ENCODE results near the gene TNIK. TPM values are rescaled to one million over a fixed set of nuclear protein-coding genes. Genes with fewer than 3 reads are reported as not detected.

The TNIK gene
- total RNA-seq, 4 donors from 2014 or later, result 32.9 to 52.0 (median 40.2) TPM

DNA sequence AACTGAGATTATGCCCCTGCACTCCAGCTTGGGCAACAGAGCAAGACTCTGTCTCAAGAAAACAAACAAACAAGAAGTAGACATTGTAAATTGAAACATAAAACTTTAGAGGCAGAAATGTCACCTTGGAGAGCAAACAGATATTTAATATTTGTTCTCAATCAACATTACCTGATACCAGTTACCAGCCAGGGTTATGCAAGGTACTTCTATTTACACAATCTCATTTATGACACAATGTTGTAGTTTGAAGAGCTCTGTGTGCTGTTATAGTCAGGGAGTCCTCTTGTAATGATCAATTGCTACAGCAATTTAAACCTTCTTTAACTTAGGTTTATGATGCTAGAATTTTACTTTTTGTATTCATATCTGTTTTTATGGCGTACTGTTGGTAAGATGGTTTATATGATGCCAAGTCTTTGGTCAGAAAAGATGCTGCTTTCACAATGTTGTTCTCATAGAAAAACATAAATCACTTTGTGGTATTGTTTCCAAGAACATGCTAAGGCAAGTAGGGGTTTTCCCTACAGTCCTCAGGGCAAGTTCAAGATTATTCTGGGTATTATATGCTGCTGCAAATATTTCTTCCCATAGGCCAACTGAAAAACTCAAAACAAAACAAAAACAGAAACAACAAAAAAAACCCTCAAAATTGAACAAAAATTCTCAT lies 173.5 kb downstream of the TNIK start:
- H3K9me3 ChIP-seq, result no peaks in the 10 kb centered on the region
- no peak for TF ChIP-seq EP300 (IDR thresholded peaks at IDR 0.05; ENCODE audit: low read depth)
- TF ChIP-seq POLR2A (IDR thresholded peaks at IDR 0.05), result no peak
- no peak for TF ChIP-seq POLR2AphosphoS5 (IDR thresholded peaks at IDR 0.05)
- TF ChIP-seq, protein P1, sequence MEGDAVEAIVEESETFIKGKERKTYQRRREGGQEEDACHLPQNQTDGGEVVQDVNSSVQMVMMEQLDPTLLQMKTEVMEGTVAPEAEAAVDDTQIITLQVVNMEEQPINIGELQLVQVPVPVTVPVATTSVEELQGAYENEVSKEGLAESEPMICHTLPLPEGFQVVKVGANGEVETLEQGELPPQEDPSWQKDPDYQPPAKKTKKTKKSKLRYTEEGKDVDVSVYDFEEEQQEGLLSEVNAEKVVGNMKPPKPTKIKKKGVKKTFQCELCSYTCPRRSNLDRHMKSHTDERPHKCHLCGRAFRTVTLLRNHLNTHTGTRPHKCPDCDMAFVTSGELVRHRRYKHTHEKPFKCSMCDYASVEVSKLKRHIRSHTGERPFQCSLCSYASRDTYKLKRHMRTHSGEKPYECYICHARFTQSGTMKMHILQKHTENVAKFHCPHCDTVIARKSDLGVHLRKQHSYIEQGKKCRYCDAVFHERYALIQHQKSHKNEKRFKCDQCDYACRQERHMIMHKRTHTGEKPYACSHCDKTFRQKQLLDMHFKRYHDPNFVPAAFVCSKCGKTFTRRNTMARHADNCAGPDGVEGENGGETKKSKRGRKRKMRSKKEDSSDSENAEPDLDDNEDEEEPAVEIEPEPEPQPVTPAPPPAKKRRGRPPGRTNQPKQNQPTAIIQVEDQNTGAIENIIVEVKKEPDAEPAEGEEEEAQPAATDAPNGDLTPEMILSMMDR (IDR thresholded peaks at IDR 0.05), result no peak
- in situ Hi-C loops (cut with MboI; ENCODE audit: low pct_ligation_motif_present in 1 of 4, low pct_unique_long_range_greater_than_20kb in 1 of 4, low sequenced_read_pairs in 3 of 4), result no loop called here
- no peaks in the 10 kb centered on the region for H3K36me3 ChIP-seq
- 56 to 58% methylated on average over 1 of the region's 1 CpG for WGBS, 2 donors (ENCODE audit: low coverage in 1 of 2)
- no peak for DNase-seq
- H3K4me1 ChIP-seq, result peaks cover 0 to 33% (median 12%) of the 10 kb centered on the region in 4 donors
- no peak overlapping the region for H3K4me3 ChIP-seq
- intact Hi-C loops (cut with DNase I; ENCODE audit: low total_unique reads), result no loop called here
- no peaks in the 10 kb centered on the region for H3K27me3 ChIP-seq
- H3K27ac ChIP-seq, result no peak overlapping the region

DNA sequence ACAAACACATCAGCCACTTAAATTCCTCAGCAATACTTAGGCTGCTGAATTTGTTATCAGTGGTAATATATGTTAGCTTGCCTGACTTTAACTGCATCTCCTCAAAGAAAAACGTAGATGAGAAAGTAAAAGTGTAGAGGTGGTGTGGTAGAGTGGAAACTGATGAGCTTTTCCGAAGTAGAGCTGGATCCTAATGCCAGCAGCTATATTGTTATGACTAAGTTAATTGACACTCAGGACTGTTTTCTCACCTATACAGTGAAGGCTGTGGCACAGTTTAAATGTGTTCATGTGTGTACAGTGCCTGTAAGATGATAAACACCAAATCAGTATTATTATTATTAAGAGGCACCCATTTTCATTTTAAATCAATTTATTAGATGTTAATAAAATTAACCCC lies 174.9 kb downstream of the TNIK start:
- intact Hi-C loops (cut with DNase I; ENCODE audit: low total_unique reads), result no loop called here
- no peaks in the 10 kb centered on the region for H3K36me3 ChIP-seq
- no peaks in the 10 kb centered on the region for H3K9me3 ChIP-seq
- TF ChIP-seq POLR2A (IDR thresholded peaks at IDR 0.05), result no peak
- TF ChIP-seq, protein P1 (IDR thresholded peaks at IDR 0.05), result no peak
- TF ChIP-seq POLR2AphosphoS5 (IDR thresholded peaks at IDR 0.05), result no peak
- no peak for TF ChIP-seq EP300 (IDR thresholded peaks at IDR 0.05; ENCODE audit: low read depth)
- WGBS, 2 donors (ENCODE audit: low coverage in 1 of 2), result 43 to 70% methylated on average over 2 of the region's 2 CpGs
- in situ Hi-C loops (cut with MboI; ENCODE audit: low pct_ligation_motif_present in 1 of 4, low pct_unique_long_range_greater_than_20kb in 1 of 4, low sequenced_read_pairs in 3 of 4), result no loop called here
- DNase-seq, result no peak
- peak overlapping the region in 1 of 4 donors; percentile 59 for H3K27ac ChIP-seq
- H3K4me1 ChIP-seq, result peaks cover 0 to 33% (median 12%) of the 10 kb centered on the region in 4 donors
- H3K27me3 ChIP-seq, result no peaks in the 10 kb centered on the region
- H3K4me3 ChIP-seq, result no peak overlapping the region

DNA sequence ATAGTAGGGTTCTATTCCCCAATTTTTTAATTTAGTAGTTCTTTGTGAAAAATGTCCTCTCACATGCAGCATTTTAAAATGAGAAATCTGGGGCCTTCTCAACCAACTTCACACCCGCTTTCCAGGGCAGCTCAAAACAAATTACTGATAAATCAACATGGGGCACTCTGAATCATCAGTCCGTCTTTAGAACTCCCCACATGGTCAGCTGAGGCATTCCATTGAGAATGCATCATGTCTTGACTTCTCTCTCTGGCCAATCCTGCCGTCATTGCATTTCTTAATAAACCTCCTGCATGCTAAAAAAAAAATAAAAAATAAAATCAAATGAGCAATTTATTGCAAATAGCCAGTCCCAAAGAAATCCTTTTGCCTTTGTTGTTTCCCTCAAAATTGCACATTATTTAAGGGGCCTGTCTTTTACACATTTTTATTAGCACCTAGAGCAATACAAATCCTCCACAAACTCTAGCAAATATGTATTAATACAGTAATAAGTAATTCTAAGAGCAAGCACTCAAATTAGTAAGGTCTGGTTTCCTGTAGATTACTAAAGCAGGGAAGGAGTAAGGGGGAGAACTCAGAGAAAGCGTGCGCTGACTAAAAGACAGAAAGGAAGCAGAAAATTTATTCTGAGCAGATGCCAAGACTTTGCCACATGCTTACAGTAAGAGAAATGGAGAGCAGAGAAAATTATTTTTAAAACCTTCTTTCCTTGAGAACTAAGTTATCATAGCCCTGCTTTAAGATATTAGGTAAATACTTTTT lies 175.7 kb downstream of the TNIK start:
- 59 to 62% methylated on average over 4 to 5 of the region's 5 CpGs for WGBS, 2 donors (ENCODE audit: low coverage in 1 of 2)
- Histone ChIP-seq H3K27me3 (no peaks in the 10 kb centered on the region), H3K9me3 (no peaks in the 10 kb centered on the region), H3K36me3 (no peaks in the 10 kb centered on the region), H3K27ac (peak overlapping the region; percentile 15 to 60 (median 59)), H3K4me1 (peaks cover 0 to 33% (median 12%) of the 10 kb centered on the region in 4 donors), H3K4me3 (no peak overlapping the region)
- intact Hi-C loops (cut with DNase I; ENCODE audit: low total_unique reads) (no loop called here), in situ Hi-C loops (cut with MboI; ENCODE audit: low pct_ligation_motif_present in 1 of 4, low pct_unique_long_range_greater_than_20kb in 1 of 4, low sequenced_read_pairs in 3 of 4) (no loop called here)
- DNase-seq, result no peak
- TF ChIP-seq EP300 (IDR thresholded peaks at IDR 0.05; ENCODE audit: low read depth), result no peak
- peak; percentile 14 to 58 (median 25) for TF ChIP-seq POLR2AphosphoS5 (IDR thresholded peaks at IDR 0.05)
- TF ChIP-seq, protein P1 (IDR thresholded peaks at IDR 0.05), result no peak
- no peak for TF ChIP-seq POLR2A (IDR thresholded peaks at IDR 0.05)

DNA sequence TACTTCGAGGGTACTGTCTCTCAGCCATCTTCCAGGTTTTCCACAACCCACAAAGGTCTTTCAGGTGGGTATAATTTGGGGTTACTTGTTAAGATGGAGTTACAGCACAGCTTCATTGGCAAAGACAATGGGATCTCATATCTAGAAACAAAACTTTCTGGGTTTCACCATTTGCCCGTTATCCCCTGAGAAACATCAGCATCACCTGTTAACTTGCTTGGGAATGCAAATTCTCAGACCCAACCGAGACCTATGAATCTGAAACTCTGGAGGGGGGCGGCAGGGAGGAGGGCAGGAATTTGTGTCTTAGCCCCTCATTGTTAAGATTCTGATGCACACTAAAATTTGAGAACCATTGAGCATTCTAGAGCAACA lies 176.4 kb downstream of the TNIK start:
- intact Hi-C loops (cut with DNase I; ENCODE audit: low total_unique reads), result no loop called here
- Histone ChIP-seq H3K4me3 (no peak overlapping the region), H3K9me3 (no peaks in the 10 kb centered on the region), H3K27ac (peak overlapping the region; percentile 15 to 59 (median 48)), H3K36me3 (no peaks in the 10 kb centered on the region), H3K4me1 (peaks cover 0 to 33% (median 10%) of the 10 kb centered on the region in 4 donors), H3K27me3 (no peaks in the 10 kb centered on the region)
- no peak for DNase-seq
- no peak for TF ChIP-seq POLR2A (IDR thresholded peaks at IDR 0.05)
- TF ChIP-seq POLR2AphosphoS5 (IDR thresholded peaks at IDR 0.05), result no peak
- no peak for TF ChIP-seq EP300 (IDR thresholded peaks at IDR 0.05; ENCODE audit: low read depth)
- TF ChIP-seq, protein P1 (IDR thresholded peaks at IDR 0.05), result no peak
- 79% methylated on average over 4 of the region's 4 CpGs; no CpG with 5 or more reads in 1 of the 2 donors for WGBS, 2 donors (ENCODE audit: low coverage in 1 of 2)
- in situ Hi-C loops (cut with MboI; ENCODE audit: low pct_ligation_motif_present in 1 of 4, low pct_unique_long_range_greater_than_20kb in 1 of 4, low sequenced_read_pairs in 3 of 4), result no loop called here
